ENCODE results near the gene DESI2. TPM values are rescaled to one million over a fixed set of nuclear protein-coding genes. Genes with fewer than 3 reads are reported as not detected.

Gene DESI2
- total RNA-seq, 1 experiment from 2014 or later: 53.9 TPM

DNA sequence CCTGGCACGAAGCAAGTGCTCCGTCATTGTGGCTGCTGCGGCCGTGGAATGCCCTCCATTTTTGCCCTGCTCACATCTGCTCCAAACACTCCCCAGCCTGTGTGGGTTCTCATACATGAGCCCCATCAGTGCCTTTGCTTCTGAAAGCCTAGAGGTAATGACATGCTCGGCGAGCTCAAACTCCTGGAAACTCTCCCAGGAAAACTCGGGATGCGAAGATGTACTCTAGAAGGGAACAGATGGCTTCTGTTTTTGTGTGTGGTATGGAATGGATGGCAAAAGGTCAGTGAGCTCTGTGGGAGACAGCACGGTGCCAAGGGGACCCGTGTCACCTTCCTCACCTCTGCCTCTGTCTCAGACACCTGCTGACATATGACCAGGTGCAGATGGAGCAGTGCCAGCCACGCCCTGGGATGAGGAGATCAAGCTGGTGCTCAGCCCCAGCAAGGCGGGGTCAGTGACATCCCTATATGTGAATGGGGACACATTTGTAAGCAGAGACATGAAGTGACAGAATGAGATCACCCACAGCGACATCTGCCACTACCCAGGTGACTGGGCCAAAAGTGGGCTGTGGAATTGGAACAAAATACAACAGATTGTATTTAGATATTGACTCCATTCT, 98.5 kb downstream of the DESI2 start:
- Histone ChIP-seq H3K9me3 (ENCODE audit: control insufficient read depth, insufficient read depth, low read depth, low read length) (no peaks in the 10 kb centered on the region), H3K36me3 (ENCODE audit: control insufficient read depth, insufficient read depth, low read length) (no peaks in the 10 kb centered on the region), H3K27me3 (ENCODE audit: control insufficient read depth, insufficient read depth, low read length) (no peaks in the 10 kb centered on the region), H3K4me3 (ENCODE audit: low read depth in 2 of 2, low read length in 2 of 2) (no peak overlapping the region), H3K4me1 (ENCODE audit: control insufficient read depth, insufficient read depth, low read length) (no peaks in the 10 kb centered on the region), H3K27ac (ENCODE audit: low read length) (no peak overlapping the region)
- DNase-seq (ENCODE audit: low read depth, low spot score) (no peak), ATAC-seq (no peak)
- TF ChIP-seq TCF7L2 (IDR thresholded peaks at IDR 0.05; ENCODE audit: low read depth, low read length) (no peak), POLR2AphosphoS5 (IDR thresholded peaks at IDR 0.05; ENCODE audit: low read depth, low read length) (no peak)
- TF ChIP-seq, protein P1, sequence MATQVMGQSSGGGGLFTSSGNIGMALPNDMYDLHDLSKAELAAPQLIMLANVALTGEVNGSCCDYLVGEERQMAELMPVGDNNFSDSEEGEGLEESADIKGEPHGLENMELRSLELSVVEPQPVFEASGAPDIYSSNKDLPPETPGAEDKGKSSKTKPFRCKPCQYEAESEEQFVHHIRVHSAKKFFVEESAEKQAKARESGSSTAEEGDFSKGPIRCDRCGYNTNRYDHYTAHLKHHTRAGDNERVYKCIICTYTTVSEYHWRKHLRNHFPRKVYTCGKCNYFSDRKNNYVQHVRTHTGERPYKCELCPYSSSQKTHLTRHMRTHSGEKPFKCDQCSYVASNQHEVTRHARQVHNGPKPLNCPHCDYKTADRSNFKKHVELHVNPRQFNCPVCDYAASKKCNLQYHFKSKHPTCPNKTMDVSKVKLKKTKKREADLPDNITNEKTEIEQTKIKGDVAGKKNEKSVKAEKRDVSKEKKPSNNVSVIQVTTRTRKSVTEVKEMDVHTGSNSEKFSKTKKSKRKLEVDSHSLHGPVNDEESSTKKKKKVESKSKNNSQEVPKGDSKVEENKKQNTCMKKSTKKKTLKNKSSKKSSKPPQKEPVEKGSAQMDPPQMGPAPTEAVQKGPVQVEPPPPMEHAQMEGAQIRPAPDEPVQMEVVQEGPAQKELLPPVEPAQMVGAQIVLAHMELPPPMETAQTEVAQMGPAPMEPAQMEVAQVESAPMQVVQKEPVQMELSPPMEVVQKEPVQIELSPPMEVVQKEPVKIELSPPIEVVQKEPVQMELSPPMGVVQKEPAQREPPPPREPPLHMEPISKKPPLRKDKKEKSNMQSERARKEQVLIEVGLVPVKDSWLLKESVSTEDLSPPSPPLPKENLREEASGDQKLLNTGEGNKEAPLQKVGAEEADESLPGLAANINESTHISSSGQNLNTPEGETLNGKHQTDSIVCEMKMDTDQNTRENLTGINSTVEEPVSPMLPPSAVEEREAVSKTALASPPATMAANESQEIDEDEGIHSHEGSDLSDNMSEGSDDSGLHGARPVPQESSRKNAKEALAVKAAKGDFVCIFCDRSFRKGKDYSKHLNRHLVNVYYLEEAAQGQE (IDR thresholded peaks at IDR 0.05; ENCODE audit: insufficient read depth in 1 of 2, low read depth in 2 of 2, low read length in 1 of 2): no peak
- ChIA-PET POLR2A (interaction anchor here (0.6 kb wide), 1 partner anchor 28 kb away, joined by 4 read pairs; no protein-coding TSS in a partner anchor), CTCF (no interaction called here)
- BruUV-seq (replicated peaks): no TSS peak
- intact Hi-C loops (cut with micrococcal nuclease; ENCODE audit: unreplicated experiment): no loop called here
- in situ Hi-C loops (cut with HindIII; ENCODE audit: low pct_unique_long_range_greater_than_20kb, low sequenced_read_pairs): no loop called here

DNA sequence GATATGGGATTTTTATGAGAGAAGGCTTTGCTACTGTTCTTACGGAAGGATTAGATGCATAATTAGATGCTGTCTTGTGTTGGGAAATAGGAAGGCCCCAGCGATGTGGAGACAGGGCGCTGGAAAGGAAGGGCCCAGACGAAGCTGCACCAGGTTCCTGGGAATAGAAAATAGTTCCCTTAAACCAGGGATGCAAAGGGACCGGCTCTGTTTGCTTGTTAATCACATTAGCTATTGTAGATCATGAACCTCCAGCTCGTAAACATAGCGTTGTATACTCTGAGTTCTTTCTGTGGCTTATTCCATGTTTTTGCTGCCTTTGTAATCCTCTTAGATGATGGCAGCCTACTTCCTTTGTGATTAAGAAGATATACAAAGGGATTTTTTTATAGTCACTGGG, 102.7 kb downstream of the DESI2 start:
- TF ChIP-seq, protein P2, sequence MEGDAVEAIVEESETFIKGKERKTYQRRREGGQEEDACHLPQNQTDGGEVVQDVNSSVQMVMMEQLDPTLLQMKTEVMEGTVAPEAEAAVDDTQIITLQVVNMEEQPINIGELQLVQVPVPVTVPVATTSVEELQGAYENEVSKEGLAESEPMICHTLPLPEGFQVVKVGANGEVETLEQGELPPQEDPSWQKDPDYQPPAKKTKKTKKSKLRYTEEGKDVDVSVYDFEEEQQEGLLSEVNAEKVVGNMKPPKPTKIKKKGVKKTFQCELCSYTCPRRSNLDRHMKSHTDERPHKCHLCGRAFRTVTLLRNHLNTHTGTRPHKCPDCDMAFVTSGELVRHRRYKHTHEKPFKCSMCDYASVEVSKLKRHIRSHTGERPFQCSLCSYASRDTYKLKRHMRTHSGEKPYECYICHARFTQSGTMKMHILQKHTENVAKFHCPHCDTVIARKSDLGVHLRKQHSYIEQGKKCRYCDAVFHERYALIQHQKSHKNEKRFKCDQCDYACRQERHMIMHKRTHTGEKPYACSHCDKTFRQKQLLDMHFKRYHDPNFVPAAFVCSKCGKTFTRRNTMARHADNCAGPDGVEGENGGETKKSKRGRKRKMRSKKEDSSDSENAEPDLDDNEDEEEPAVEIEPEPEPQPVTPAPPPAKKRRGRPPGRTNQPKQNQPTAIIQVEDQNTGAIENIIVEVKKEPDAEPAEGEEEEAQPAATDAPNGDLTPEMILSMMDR (IDR thresholded peaks at IDR 0.05): no peak
- TF ChIP-seq, protein P1 (IDR thresholded peaks at IDR 0.05; ENCODE audit: insufficient read depth in 1 of 2, low read depth in 2 of 2, low read length in 1 of 2): no peak
- TF ChIP-seq POLR2AphosphoS5 (IDR thresholded peaks at IDR 0.05; ENCODE audit: low read depth, low read length) (no peak), SIN3A (IDR thresholded peaks at IDR 0.05; ENCODE audit: borderline replicate concordance, insufficient read depth, low read depth, low read length) (no peak), TCF7L2 (IDR thresholded peaks at IDR 0.05; ENCODE audit: low read depth, low read length) (no peak)
- in situ Hi-C loops (cut with HindIII; ENCODE audit: low pct_unique_long_range_greater_than_20kb, low sequenced_read_pairs) (no loop called here), intact Hi-C loops (cut with micrococcal nuclease; ENCODE audit: unreplicated experiment) (no loop called here)
- H3K9me3 ChIP-seq (ENCODE audit: control insufficient read depth, insufficient read depth, low read depth, low read length): no peaks in the 10 kb centered on the region
- no peak for ATAC-seq
- no peak for DNase-seq (ENCODE audit: low read depth, low spot score)
- no peak overlapping the region for H3K27ac ChIP-seq (ENCODE audit: low read length)
- H3K4me1 ChIP-seq (ENCODE audit: control insufficient read depth, insufficient read depth, low read length): no peaks in the 10 kb centered on the region
- H3K4me3 ChIP-seq (ENCODE audit: low read depth in 2 of 2, low read length in 2 of 2): no peak overlapping the region
- ChIA-PET CTCF (no interaction called here), POLR2A (no interaction called here)
- no peaks in the 10 kb centered on the region for H3K27me3 ChIP-seq (ENCODE audit: control insufficient read depth, insufficient read depth, low read length)
- no TSS peak for BruUV-seq (replicated peaks)
- no peaks in the 10 kb centered on the region for H3K36me3 ChIP-seq (ENCODE audit: control insufficient read depth, insufficient read depth, low read length)

All from Panc1 (cell line).